MM.1S (cell line): Measurements from ENCODE around the gene ADARB2.

Source experiments
- DNase-seq: peaks from one replicate; pipeline ENCODE4 v3.0.0-alpha.2; 2015
- H2AFZ ChIP-seq: fragments of 300-600 bp; sonication (generic); 2 replicates; pipeline ENCODE4 v1.6.0; 2016; ENCODE audit warnings: antibody characterized with exemption, low read length
- H3F3A ChIP-seq: fragments of 300-600 bp; sonication (generic); 2 replicates; pipeline ENCODE4 v1.6.1; 2016; ENCODE audit warnings: mild to moderate bottlenecking, antibody characterized with exemption, low read length, moderate library complexity, mixed read lengths; ENCODE audit not compliant: insufficient read depth
- H3K27ac ChIP-seq: fragments of 300-600 bp; sonication (generic); 2 replicates; pipeline ENCODE4 v1.5.1; 2016; ENCODE audit warnings: mild to moderate bottlenecking, low read length
- H3K27me3 ChIP-seq: fragments of 300-600 bp; sonication (generic); replicated peaks from 2 replicates; pipeline ENCODE4 v1.6.0; 2016; ENCODE audit warnings: low read length; ENCODE audit not compliant: insufficient read depth
- H3K36me3 ChIP-seq: fragments of 300-600 bp; sonication (generic); replicated peaks from 2 replicates; pipeline ENCODE4 v1.6.1; 2016; ENCODE audit warnings: mild to moderate bottlenecking, low read length, mixed read lengths; ENCODE audit not compliant: insufficient read depth
- H3K4me1 ChIP-seq: fragments of 300-600 bp; sonication (generic); 2 replicates; pipeline ENCODE4 v1.6.1; 2016; ENCODE audit warnings: low read length, mixed read lengths
- H3K4me2 ChIP-seq: fragments of 300-600 bp; sonication (generic); 2 replicates; pipeline ENCODE4 v1.6.0; 2016; ENCODE audit warnings: low read depth, low read length
- H3K4me3 ChIP-seq: fragments of 300-600 bp; sonication (generic); 2 replicates; pipeline ENCODE4 v1.5.1; 2016; ENCODE audit warnings: low read length, mixed read lengths
- H3K79me2 ChIP-seq: fragments of 300-600 bp; sonication (generic); 2 replicates; pipeline ENCODE4 v1.6.1; 2016; ENCODE audit warnings: mixed run types, low read length, mixed read lengths
- H3K9ac ChIP-seq: fragments of 300-600 bp; sonication (generic); 2 replicates; pipeline ENCODE4 v1.6.1; 2016; ENCODE audit warnings: low read length, mixed read lengths
- H3K9me2 ChIP-seq: fragments of 300-600 bp; sonication (generic); replicated peaks from 2 replicates; pipeline ENCODE4 v1.6.1; 2016; ENCODE audit warnings: mild to moderate bottlenecking, low read length, mixed read lengths; ENCODE audit not compliant: insufficient read depth
- H3K9me3 ChIP-seq: fragments of 300-600 bp; sonication (generic); replicated peaks from 2 replicates; pipeline ENCODE4 v1.6.1; 2016; ENCODE audit warnings: mild to moderate bottlenecking, low read length, mixed read lengths; ENCODE audit not compliant: insufficient read depth
- H4K20me1 ChIP-seq: fragments of 300-600 bp; sonication (generic); 2 replicates; pipeline ENCODE4 v1.6.1; 2016; ENCODE audit warnings: mild to moderate bottlenecking, low read length, moderate library complexity, mixed read lengths; ENCODE audit not compliant: insufficient read depth
- EZH2 ChIP-seq: fragments of 300-600 bp; sonication (generic); optimal IDR thresholded peaks from 2 replicates; pipeline ENCODE3; 2017; ENCODE audit warnings: low read depth, mild to moderate bottlenecking, antibody characterized with exemption, low read length, mixed read lengths
- EZH2phosphoT487 ChIP-seq: fragments of 300-600 bp; sonication (generic); IDR thresholded peaks from 2 replicates; pipeline ENCODE4 v1.6.1; 2018; ENCODE audit warnings: antibody characterized with exemption, low read length
- TF ChIP-seq, protein P1 (sequence below): fragments of 300-600 bp; sonication (generic); IDR thresholded peaks from 2 replicates; pipeline ENCODE4 v1.5.1; 2016; ENCODE audit warnings: antibody characterized with exemption, low read length, mixed read lengths

Gene ADARB2

DNA sequence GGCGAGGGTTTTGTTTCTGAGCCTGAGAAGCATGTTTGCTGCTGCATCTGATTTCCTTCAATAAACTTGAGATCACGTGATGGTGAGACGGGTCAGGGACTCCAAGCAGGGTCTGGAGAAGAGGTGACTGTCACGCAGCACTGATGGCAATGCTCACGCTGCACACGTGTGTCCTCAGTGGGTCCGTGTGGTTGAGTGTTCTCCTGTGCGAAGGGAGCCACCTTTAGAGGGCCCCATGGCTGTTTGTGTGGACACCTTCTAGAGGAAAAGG, 580.8 kb downstream of the ADARB2 start:
- Histone ChIP-seq H3K27me3 (no peaks in the 10 kb centered on the region), H3K9me3 (no peaks in the 10 kb centered on the region), H4K20me1 (no peaks in the 10 kb centered on the region), H3K4me3 (no peak overlapping the region), H3K4me1 (no peaks in the 10 kb centered on the region), H3K9ac (no peak overlapping the region), H3K79me2 (no peaks in the 10 kb centered on the region), H3K9me2 (no peaks in the 10 kb centered on the region), H2AFZ (no peak overlapping the region), H3K4me2 (no peak overlapping the region), H3K36me3 (no peaks in the 10 kb centered on the region), H3F3A (no peaks in the 10 kb centered on the region), H3K27ac (no peak overlapping the region)
- DNase-seq = no peak
- TF ChIP-seq, protein P1, sequence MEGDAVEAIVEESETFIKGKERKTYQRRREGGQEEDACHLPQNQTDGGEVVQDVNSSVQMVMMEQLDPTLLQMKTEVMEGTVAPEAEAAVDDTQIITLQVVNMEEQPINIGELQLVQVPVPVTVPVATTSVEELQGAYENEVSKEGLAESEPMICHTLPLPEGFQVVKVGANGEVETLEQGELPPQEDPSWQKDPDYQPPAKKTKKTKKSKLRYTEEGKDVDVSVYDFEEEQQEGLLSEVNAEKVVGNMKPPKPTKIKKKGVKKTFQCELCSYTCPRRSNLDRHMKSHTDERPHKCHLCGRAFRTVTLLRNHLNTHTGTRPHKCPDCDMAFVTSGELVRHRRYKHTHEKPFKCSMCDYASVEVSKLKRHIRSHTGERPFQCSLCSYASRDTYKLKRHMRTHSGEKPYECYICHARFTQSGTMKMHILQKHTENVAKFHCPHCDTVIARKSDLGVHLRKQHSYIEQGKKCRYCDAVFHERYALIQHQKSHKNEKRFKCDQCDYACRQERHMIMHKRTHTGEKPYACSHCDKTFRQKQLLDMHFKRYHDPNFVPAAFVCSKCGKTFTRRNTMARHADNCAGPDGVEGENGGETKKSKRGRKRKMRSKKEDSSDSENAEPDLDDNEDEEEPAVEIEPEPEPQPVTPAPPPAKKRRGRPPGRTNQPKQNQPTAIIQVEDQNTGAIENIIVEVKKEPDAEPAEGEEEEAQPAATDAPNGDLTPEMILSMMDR = no peak
- no peak for TF ChIP-seq EZH2phosphoT487
- TF ChIP-seq EZH2 = no peak

DNA sequence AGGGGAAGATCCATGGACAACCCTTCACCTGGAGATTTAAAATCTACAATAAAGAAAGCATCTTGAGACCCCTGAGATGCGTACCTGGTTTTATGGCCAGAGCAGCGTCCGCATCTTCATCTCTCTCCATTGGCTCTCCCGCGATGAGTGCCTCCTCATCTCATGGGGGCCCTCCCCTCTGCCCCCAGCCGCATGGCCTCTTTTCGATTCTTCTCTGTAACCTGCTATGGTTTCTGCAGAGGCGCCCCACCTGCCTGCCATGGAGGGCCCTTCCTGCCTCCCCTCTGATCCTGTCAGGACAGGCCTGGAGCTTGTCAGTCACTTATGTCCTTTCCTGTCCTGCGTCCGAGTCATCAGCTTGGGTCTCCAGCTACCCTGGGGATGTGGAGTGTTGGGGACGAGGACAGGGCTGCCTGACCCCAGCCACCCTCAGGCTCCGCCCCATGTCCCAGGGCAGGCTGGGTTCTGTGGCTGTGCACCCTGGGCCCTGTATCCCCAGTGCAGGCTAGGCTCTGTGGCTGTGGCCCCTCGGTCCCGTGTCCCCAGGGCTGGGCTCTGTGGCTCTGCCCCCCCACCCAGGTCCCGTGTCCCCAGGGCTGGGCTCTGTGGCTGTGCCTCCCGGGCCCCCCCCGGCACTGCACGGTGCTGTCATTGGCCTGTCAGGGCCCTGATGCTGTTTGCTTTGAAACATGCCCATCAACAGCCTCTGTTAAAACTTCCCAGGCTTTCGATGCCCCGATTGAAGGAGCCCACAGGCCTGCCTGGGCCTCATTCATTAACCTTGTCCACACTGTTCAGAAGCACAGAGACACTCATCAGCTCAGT, 581.3 kb downstream of the ADARB2 start:
- no peak for DNase-seq
- TF ChIP-seq, protein P1 = no peak
- TF ChIP-seq EZH2phosphoT487 (no peak), EZH2 (no peak)
- H3K9me2 ChIP-seq = no peaks in the 10 kb centered on the region
- H3K9me3 ChIP-seq = no peaks in the 10 kb centered on the region
- no peak overlapping the region for H3K4me3 ChIP-seq
- no peaks in the 10 kb centered on the region for H3K36me3 ChIP-seq
- H3K4me2 ChIP-seq = no peak overlapping the region
- no peak overlapping the region for H3K27ac ChIP-seq
- no peaks in the 10 kb centered on the region for H3K4me1 ChIP-seq
- H3K27me3 ChIP-seq = no peaks in the 10 kb centered on the region
- H3F3A ChIP-seq = no peaks in the 10 kb centered on the region
- no peak overlapping the region for H3K9ac ChIP-seq
- no peaks in the 10 kb centered on the region for H4K20me1 ChIP-seq
- no peak overlapping the region for H2AFZ ChIP-seq
- H3K79me2 ChIP-seq = no peaks in the 10 kb centered on the region

DNA sequence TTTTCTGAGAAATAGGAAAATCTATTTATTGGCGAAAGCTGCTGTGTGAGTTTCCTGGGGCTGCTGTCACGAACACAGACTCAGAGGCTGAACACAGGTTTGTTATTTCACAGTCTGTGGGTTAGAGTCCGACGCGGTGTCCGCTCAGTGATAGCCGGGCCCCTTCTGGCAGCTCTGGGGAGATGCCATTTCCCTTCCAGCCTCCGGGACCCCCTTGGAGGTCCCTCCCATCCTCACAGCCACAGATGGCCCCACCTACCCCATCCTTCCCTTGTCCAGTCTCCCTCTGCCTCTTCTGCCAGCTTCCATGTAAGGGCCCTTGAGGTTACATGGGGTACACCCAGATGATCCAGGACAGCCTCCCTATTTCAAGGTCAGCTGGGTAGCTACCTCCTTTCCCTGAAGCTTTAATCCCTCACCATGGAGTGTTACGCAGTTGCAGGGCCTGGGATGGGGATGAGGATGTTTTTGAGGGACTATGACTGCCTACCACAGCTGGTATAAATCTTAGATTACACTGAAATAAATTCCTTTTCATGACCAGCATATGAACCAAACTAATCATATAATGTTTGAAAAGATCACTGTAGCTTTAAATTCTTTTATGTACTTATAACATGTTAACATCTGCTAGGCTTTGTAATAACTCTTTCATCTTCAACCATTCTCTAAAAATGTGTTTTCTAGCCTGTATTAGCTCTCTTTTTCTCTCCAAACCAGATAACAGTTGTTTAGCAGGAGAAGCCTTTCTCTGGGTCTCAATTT, 582.6 kb downstream of the ADARB2 start:
- Histone ChIP-seq H2AFZ (no peak overlapping the region), H3K4me2 (no peak overlapping the region), H3F3A (no peaks in the 10 kb centered on the region), H3K9ac (no peak overlapping the region), H3K79me2 (no peaks in the 10 kb centered on the region), H4K20me1 (no peaks in the 10 kb centered on the region), H3K9me2 (no peaks in the 10 kb centered on the region), H3K27me3 (no peaks in the 10 kb centered on the region), H3K27ac (no peak overlapping the region), H3K9me3 (no peaks in the 10 kb centered on the region), H3K36me3 (no peaks in the 10 kb centered on the region), H3K4me3 (no peak overlapping the region), H3K4me1 (no peaks in the 10 kb centered on the region)
- no peak for DNase-seq
- TF ChIP-seq EZH2phosphoT487 (no peak), EZH2 (no peak)
- TF ChIP-seq, protein P1 = no peak
